Activated CD4-positive, alpha-beta T cell treated with anti-CD3 and anti-CD28 coated beads, Interleukin-2, amount 10 ng/mL, durations not matched to agents 7 days and 5 days (primary cell): ENCODE data around the gene CCHCR1. TPM values are rescaled to one million over a fixed set of nuclear protein-coding genes. Genes with fewer than 3 reads are reported as not detected.
"Not testable (repeated sequence)": the region's sequence is repeated elsewhere in the genome, so short reads cannot be mapped to it uniquely, and the experiment has no call there.

Experiments used
- CTCF ChIA-PET: fragments of 350-600 bp; sonication (Branson Sonifier 250); formaldehyde crosslinking; loops from one replicate; lab custom pipeline; 2021; ENCODE audit warnings: antibody characterized with exemption; lab: Charles Lee
- POLR2A ChIA-PET: fragments of 350-600 bp; sonication (Branson Sonifier 250); formaldehyde crosslinking; loops from one replicate; lab custom pipeline; 2021; ENCODE audit warnings: antibody characterized with exemption; lab: Charles Lee
- DNase-seq: peaks from one replicate; pipeline ENCODE4 v3.0.0-alpha.2; 2020
- H3K27ac Mint-ChIP-seq: one replicate; pipeline ENCODE4 v1.8.0; 2021; ENCODE audit warnings: mild to moderate bottlenecking, moderate library complexity, mixed read lengths
- H3K27me3 Mint-ChIP-seq: one replicate; pipeline ENCODE4 v1.8.0; 2021; ENCODE audit warnings: mixed read lengths
- H3K36me3 Mint-ChIP-seq: one replicate; pipeline ENCODE4 v1.8.0; 2021; ENCODE audit warnings: low read depth, mixed read lengths
- H3K4me1 Mint-ChIP-seq: one replicate; pipeline ENCODE4 v1.8.0; 2021; ENCODE audit warnings: mixed read lengths
- H3K4me3 Mint-ChIP-seq: one replicate; pipeline ENCODE4 v1.8.0; 2021; ENCODE audit warnings: mild to moderate bottlenecking, moderate library complexity, mixed read lengths
- H3K9me3 Mint-ChIP-seq: one replicate; pipeline ENCODE4 v1.8.0; 2021; ENCODE audit warnings: mixed read lengths
- total RNA-seq, 2 experiments: library from RNA; stranded (reverse); gene quantifications; one replicate each; pipeline ENCODE4 v1.2.3, GENCODE V29; 2021

CCHCR1 gene
- total RNA-seq, 2 experiments from 2014 or later = 43.4 to 44.7 TPM

- ChIA-PET CTCF (interaction anchor here (0.7 to 2.0 kb wide), 9 partner anchors 9 to 190 kb away, joined by 3 to 11 read pairs (median 4); partner anchors contain the start of genes CCHCR1, PSORS1C2 and TCF19), POLR2A (no interaction called here)
- peaks cover 17% of the 10 kb centered on the region for H3K36me3 Mint-ChIP-seq
- H3K4me1 Mint-ChIP-seq = peaks cover 27% of the 10 kb centered on the region
- no peak overlapping the region for H3K4me3 Mint-ChIP-seq
- DNase-seq = no peak
- no peaks in the 10 kb centered on the region for H3K27me3 Mint-ChIP-seq
- no peak overlapping the region for H3K27ac Mint-ChIP-seq
- no peaks in the 10 kb centered on the region for H3K9me3 Mint-ChIP-seq
Observed at GRCh38 chr6:31193206-31193605, 35.6 kb upstream of the CCHCR1 start.

- Mint-ChIP-seq H3K36me3 (peaks cover 15% of the 10 kb centered on the region), H3K27ac (peak overlapping the region; percentile 36), H3K4me1 (peaks cover 27% of the 10 kb centered on the region)
- H3K27me3 Mint-ChIP-seq, H3K9me3 Mint-ChIP-seq, POLR2A ChIA-PET, H3K4me3 Mint-ChIP-seq: not testable (repeated sequence)
- CTCF ChIA-PET = interaction anchor here (0.6 to 2.0 kb wide), 14 partner anchors 10 to 1411 kb away, joined by 3 to 11 read pairs (median 4); partner anchors contain the start of genes CCHCR1, PSORS1C2 and TCF19
- DNase-seq = peak; percentile 70
Observed at GRCh38 chr6:31192431-31193105, 35.0 kb upstream of the CCHCR1 start.

- no peak overlapping the region for H3K27ac Mint-ChIP-seq
- ChIA-PET POLR2A (no interaction called here), CTCF (interaction anchor here (0.7 kb wide), 1 partner anchor 226 kb away, joined by 3 read pairs; no protein-coding TSS in a partner anchor)
- H3K4me3 Mint-ChIP-seq = no peak overlapping the region
- DNase-seq = no peak
- H3K4me1 Mint-ChIP-seq = peaks cover 27% of the 10 kb centered on the region
- no peaks in the 10 kb centered on the region for H3K9me3 Mint-ChIP-seq
- H3K27me3 Mint-ChIP-seq = no peaks in the 10 kb centered on the region
- H3K36me3 Mint-ChIP-seq = peaks cover 7% of the 10 kb centered on the region
Observed at GRCh38 chr6:31190488-31190887, 32.9 kb upstream of the CCHCR1 start.

GRCh38 chr6:31189223-31189622 lies 31.6 kb upstream of the CCHCR1 start:
- POLR2A ChIA-PET, H3K27ac Mint-ChIP-seq, H3K36me3 Mint-ChIP-seq: not testable (repeated sequence)

GRCh38 chr6:31187780-31188194 lies 30.2 kb upstream of the CCHCR1 start:
- Mint-ChIP-seq H3K4me1 (peaks cover 19% of the 10 kb centered on the region), H3K9me3 (no peaks in the 10 kb centered on the region), H3K27ac (peak overlapping the region; percentile 19), H3K36me3 (no peaks in the 10 kb centered on the region), H3K4me3 (no peak overlapping the region), H3K27me3 (no peaks in the 10 kb centered on the region)
- DNase-seq = no peak
- ChIA-PET POLR2A (no interaction called here), CTCF (interaction anchor here (1.7 kb wide), 1 partner anchor 9 kb away, joined by 8 read pairs; no protein-coding TSS in a partner anchor)

More at GRCh38 chr6:31189223-31189622, 31.6 kb upstream of the CCHCR1 start:
- H3K4me3 Mint-ChIP-seq, DNase-seq, CTCF ChIA-PET, H3K9me3 Mint-ChIP-seq, H3K27me3 Mint-ChIP-seq: not testable (repeated sequence)
- peaks cover 22% of the 10 kb centered on the region for H3K4me1 Mint-ChIP-seq

- H3K27me3 Mint-ChIP-seq = no peaks in the 10 kb centered on the region
- ChIA-PET CTCF (no interaction called here), POLR2A (no interaction called here)
- H3K4me1 Mint-ChIP-seq = peaks cover 19% of the 10 kb centered on the region
- DNase-seq = no peak
- no peaks in the 10 kb centered on the region for H3K9me3 Mint-ChIP-seq
- H3K27ac Mint-ChIP-seq = peak overlapping the region; percentile 59
- no peaks in the 10 kb centered on the region for H3K36me3 Mint-ChIP-seq
- H3K4me3 Mint-ChIP-seq = no peak overlapping the region
Observed at GRCh38 chr6:31186052-31186734, 28.6 kb upstream of the CCHCR1 start.

GRCh38 chr6:31185695-31186051 lies 28.1 kb upstream of the CCHCR1 start:
- CTCF ChIA-PET, H3K9me3 Mint-ChIP-seq, H3K36me3 Mint-ChIP-seq, POLR2A ChIA-PET, H3K4me3 Mint-ChIP-seq, H3K27me3 Mint-ChIP-seq, DNase-seq: not testable (repeated sequence)
- H3K27ac Mint-ChIP-seq = peak overlapping the region; percentile 59
- H3K4me1 Mint-ChIP-seq = peaks cover 21% of the 10 kb centered on the region

GRCh38 chr6:31183859-31184258 lies 26.3 kb upstream of the CCHCR1 start:
- peaks cover 35% of the 10 kb centered on the region for H3K4me1 Mint-ChIP-seq
- H3K9me3 Mint-ChIP-seq, H3K36me3 Mint-ChIP-seq, H3K27ac Mint-ChIP-seq, DNase-seq, H3K27me3 Mint-ChIP-seq, H3K4me3 Mint-ChIP-seq, POLR2A ChIA-PET: not testable (repeated sequence)
- CTCF ChIA-PET = interaction anchor here (2.3 kb wide), 1 partner anchor 13 kb away, joined by 10 read pairs; no protein-coding TSS in a partner anchor

- CTCF ChIA-PET = interaction anchor here (2.3 kb wide), 1 partner anchor 14 kb away, joined by 10 read pairs; no protein-coding TSS in a partner anchor
- POLR2A ChIA-PET, H3K27ac Mint-ChIP-seq, DNase-seq, H3K4me3 Mint-ChIP-seq, H3K9me3 Mint-ChIP-seq, H3K27me3 Mint-ChIP-seq, H3K36me3 Mint-ChIP-seq: not testable (repeated sequence)
- peaks cover 40% of the 10 kb centered on the region for H3K4me1 Mint-ChIP-seq
Observed at GRCh38 chr6:31183287-31183686, 25.7 kb upstream of the CCHCR1 start.

- Mint-ChIP-seq H3K4me3 (peak overlapping the region; percentile 84), H3K4me1 (peaks cover 32% of the 10 kb centered on the region), H3K36me3 (no peaks in the 10 kb centered on the region), H3K27ac (peak overlapping the region; percentile 90), H3K27me3 (no peaks in the 10 kb centered on the region), H3K9me3 (no peaks in the 10 kb centered on the region)
- ChIA-PET POLR2A (interaction anchor here (1.2 kb wide), 1 partner anchor 17 kb away, joined by 3 read pairs; no protein-coding TSS in a partner anchor), CTCF (interaction anchor here (0.5 to 2.0 kb wide), 2 partner anchors 13 to 15 kb away, joined by 3 to 4 read pairs; no protein-coding TSS in a partner anchor)
- peak; percentile 82 for DNase-seq
Observed at GRCh38 chr6:31180500-31180899, 22.9 kb upstream of the CCHCR1 start.

GRCh38 chr6:31179896-31180295 lies 22.3 kb upstream of the CCHCR1 start:
- DNase-seq = no peak
- POLR2A ChIA-PET = no interaction called here
- peak overlapping the region; percentile 84 for H3K4me3 Mint-ChIP-seq
- peaks cover 30% of the 10 kb centered on the region for H3K4me1 Mint-ChIP-seq
- H3K27me3 Mint-ChIP-seq = no peaks in the 10 kb centered on the region
- CTCF ChIA-PET = interaction anchor here (0.5 to 1.2 kb wide), 2 partner anchors 12 to 51 kb away, joined by 3 to 4 read pairs; no protein-coding TSS in a partner anchor
- peak overlapping the region; percentile 90 for H3K27ac Mint-ChIP-seq
- H3K36me3 Mint-ChIP-seq = no peaks in the 10 kb centered on the region
- H3K9me3 Mint-ChIP-seq = no peaks in the 10 kb centered on the region

GRCh38 chr6:31179042-31179386 lies 21.4 kb upstream of the CCHCR1 start:
- DNase-seq = no peak
- ChIA-PET POLR2A (no interaction called here), CTCF (interaction anchor here (1.2 kb wide), 1 partner anchor 50 kb away, joined by 4 read pairs; no protein-coding TSS in a partner anchor)
- no peaks in the 10 kb centered on the region for H3K9me3 Mint-ChIP-seq
- no peaks in the 10 kb centered on the region for H3K36me3 Mint-ChIP-seq
- peak overlapping the region; percentile 16 for H3K27ac Mint-ChIP-seq
- no peak overlapping the region for H3K4me3 Mint-ChIP-seq
- peaks cover 30% of the 10 kb centered on the region for H3K4me1 Mint-ChIP-seq
- no peaks in the 10 kb centered on the region for H3K27me3 Mint-ChIP-seq
